Sigmoid colon (tissue), 4 donors: ENCODE results near the gene IYD.

Experiments
- CTCF ChIP-seq, 4 experiments: fragments of 450-650 bp in 3 of 4; fragments of 200-600 bp in 1 of 4; IDR thresholded peaks; one replicate each; pipeline ENCODE4 v1.5.1; 2016 to 2019; ENCODE audit warnings: antibody characterized with exemption in 4 of 4, mild to moderate bottlenecking in 3 of 4, moderate library complexity in 2 of 4
- POLR2A ChIP-seq, 2 donors: fragments of 450-650 bp; IDR thresholded peaks; one replicate each; pipeline ENCODE4 v1.6.1; 2016; ENCODE audit warnings: antibody characterized with exemption in 2 of 2, mild to moderate bottlenecking in 2 of 2, moderate library complexity in 2 of 2
- POLR2AphosphoS5 ChIP-seq, 4 donors: sonication (generic); formaldehyde crosslinking; IDR thresholded peaks; one replicate each; pipeline ENCODE4 v1.6.1; 2017; ENCODE audit warnings: antibody characterized with exemption in 4 of 4

DNA sequence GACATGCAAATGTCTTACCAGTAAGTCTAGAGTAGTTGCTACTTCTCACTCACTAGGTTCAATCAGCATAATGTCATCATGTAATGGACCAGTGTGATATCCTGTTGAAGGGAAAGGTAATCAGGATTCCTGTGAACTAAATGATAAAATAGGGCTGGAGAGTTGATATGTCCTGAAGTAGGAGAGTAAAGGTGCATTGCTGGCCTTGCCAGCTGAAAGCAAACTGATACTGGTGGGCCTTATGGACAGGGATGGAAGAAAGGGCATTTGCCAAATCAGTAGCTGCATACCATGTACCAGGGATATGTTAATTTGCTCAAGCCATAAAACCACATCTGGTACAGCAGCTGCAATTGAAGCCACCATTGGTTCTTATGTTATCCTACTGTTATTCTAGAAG lies 37.5 kb upstream of the IYD start:
- no peak for TF ChIP-seq POLR2A (IDR thresholded peaks at IDR 0.05)
- TF ChIP-seq CTCF (IDR thresholded peaks at IDR 0.05), result no peak
- no peak for TF ChIP-seq POLR2AphosphoS5 (IDR thresholded peaks at IDR 0.05)
